Psoas muscle (tissue), 8 donors: ENCODE results near the gene UQCRC1. TPM values are rescaled to one million over a fixed set of nuclear protein-coding genes. Genes with fewer than 3 reads are reported as not detected.

ENCODE experiments used
- ATAC-seq, 4 donors: fragments of 200-7000 bp; cut with Tn5 transposase; one replicate each; pipeline ENCODE4 v1.9.1; 2020; ENCODE audit warnings: moderate library complexity in 3 of 4, mild to moderate bottlenecking in 2 of 4
- DNase-seq, 2 donors: peaks; one replicate each; pipeline ENCODE4 v3.0.0-alpha.2; 2020
- H3K27ac ChIP-seq: fragments of 200-600 bp; one replicate; pipeline ENCODE4 v1.8.0; 2022
- H3K27me3 ChIP-seq, 3 donors: fragments of 200-600 bp in 1 of 3; one replicate each; pipeline versions ENCODE4 v1.6.1 to v1.8.0; 2013 to 2022; ENCODE audit warnings: low read length in 2 of 3, mild to moderate bottlenecking in 2 of 3, moderate library complexity in 1 of 3; ENCODE audit not compliant: insufficient read depth in 3 of 3
- H3K36me3 ChIP-seq, 2 donors: fragments of 200-600 bp in 1 of 2; one replicate each; pipeline versions ENCODE4 v1.6.1 to v1.8.0; 2013 to 2022; ENCODE audit warnings: low read depth in 1 of 2, mild to moderate bottlenecking in 1 of 2, moderate library complexity in 1 of 2; ENCODE audit not compliant: insufficient read depth in 1 of 2
- H3K4me1 ChIP-seq: fragments of 200-600 bp; one replicate; pipeline ENCODE4 v1.8.0; 2022
- H3K4me3 ChIP-seq: fragments of 200-600 bp; one replicate; pipeline ENCODE4 v1.8.0; 2022; ENCODE audit warnings: mild to moderate bottlenecking
- H3K9me3 ChIP-seq: fragments of 200-600 bp; one replicate; pipeline ENCODE4 v1.8.0; 2022
- CTCF ChIP-seq: fragments of 200-600 bp; IDR thresholded peaks from one replicate; pipeline ENCODE4 v1.8.0; 2022; ENCODE audit warnings: antibody characterized with exemption
- WGBS, 3 donors: extraction: QIAGEN DNeasy Blood & Tissue Kit; methylation state at CpG; one replicate each; pipeline versions ENCODE4 v1.1.6 to v1.1.7; 2013; 5-methylcytosine and 5-hydroxymethylcytosine counted together
- intact Hi-C, 2 donors: fragments of 100-400 bp; cut with DNase I; formaldehyde crosslinking; loops; one replicate each; pipeline versions ENCODE4 v1.11.0 to v1.14.2; 2022
- polyA plus RNA-seq, 3 donors: library from polyadenylated mRNA; stranded (reverse); fragments of 200-250 nt; gene quantifications; one replicate each; pipeline ENCODE4 v1.2.3, GENCODE V29; 2013
- total RNA-seq, 4 donors: library from RNA; stranded (reverse); fragmentation: NEBNext Ultra II Directional in 2 of 4; extraction: Animal tissue kit (Norgen Biotek cat#: 25700) in 2 of 4; gene quantifications; one replicate each; pipeline versions ENCODE4 v1.2.1 to v1.2.4, GENCODE V29; 2021 to 2023
- donor health status: healthy with polysubstance abuse.
- donor health status: DM: no; HTN: no; CAD: no; lungs with moderate emphysema.
- donor health status: Bipolar disorder and iron deficiency.
- donor health status: healthy.
- donor health status: DM: yes; HTN: yes; CAD: no.
- donor health status: DM: no; HTN: no; CAD: no.
- donor health status: DM: no; HTN: no; CAD: no.
- donor health status: DM: yes; HTN: yes; CAD: no.

Gene UQCRC1
- total and polyA plus RNA-seq, 7 donors, result 466 to 719 (median 674) TPM

GRCh38 chr3:48641396-48641795 is 31.9 kb upstream of the UQCRC1 start:
- WGBS, 3 donors, result 78 to 93% (median 85%) methylated on average over 3 of the region's 3 CpGs
- DNase-seq, result no peak
- intact Hi-C loops, result no loop called here

GRCh38 chr3:48639944-48640606 is 30.6 kb upstream of the UQCRC1 start:
- H3K4me3 ChIP-seq, result no peak overlapping the region
- WGBS, 3 donors, result 70 to 73% (median 72%) methylated on average over 35 to 38 of the region's 38 CpGs
- DNase-seq (no peak), ATAC-seq (no peak)
- H3K36me3 ChIP-seq, result no peaks in the 10 kb centered on the region
- no peaks in the 10 kb centered on the region for H3K27me3 ChIP-seq
- no peak overlapping the region for H3K27ac ChIP-seq
- peaks cover 11% of the 10 kb centered on the region for H3K4me1 ChIP-seq
- TF ChIP-seq CTCF, result no peak
- H3K9me3 ChIP-seq, result no peaks in the 10 kb centered on the region
- intact Hi-C loops, result no loop called here

More at GRCh38 chr3:48641396-48641795, 31.9 kb upstream of the UQCRC1 start:
- Histone ChIP-seq H3K4me1 (peaks cover 5% of the 10 kb centered on the region), H3K27me3 (no peaks in the 10 kb centered on the region), H3K4me3 (no peak overlapping the region), H3K36me3 (no peaks in the 10 kb centered on the region), H3K27ac (no peak overlapping the region), H3K9me3 (no peaks in the 10 kb centered on the region)
- no peak for ATAC-seq
- TF ChIP-seq CTCF, result no peak

GRCh38 chr3:48637305-48637704 is 27.9 kb upstream of the UQCRC1 start:
- 56 to 68% (median 63%) methylated on average over 6 of the region's 6 CpGs for WGBS, 3 donors
- intact Hi-C loops, result no loop called here
- ATAC-seq (no peak), DNase-seq (no peak)
- Histone ChIP-seq H3K4me1 (peaks cover 19% of the 10 kb centered on the region), H3K4me3 (no peak overlapping the region), H3K36me3 (peaks cover 0 to 7% of the 10 kb centered on the region in 2 donors), H3K9me3 (no peaks in the 10 kb centered on the region), H3K27ac (no peak overlapping the region), H3K27me3 (no peaks in the 10 kb centered on the region)
- TF ChIP-seq CTCF, result no peak

- DNase-seq (peak in 1 of 2 donors; percentile 32), ATAC-seq (no peak)
- Histone ChIP-seq H3K27me3 (no peaks in the 10 kb centered on the region), H3K4me3 (peak overlapping the region; percentile 92), H3K4me1 (peaks cover 19% of the 10 kb centered on the region), H3K27ac (peak overlapping the region; percentile 79), H3K36me3 (peaks cover 0 to 7% of the 10 kb centered on the region in 2 donors), H3K9me3 (no peaks in the 10 kb centered on the region)
- 24 to 36% (median 30%) methylated on average over 10 of the region's 10 CpGs for WGBS, 3 donors
- intact Hi-C loops, result no loop called here
- no peak for TF ChIP-seq CTCF
These were observed 26.8 kb upstream of the UQCRC1 start for GRCh38 chr3:48636149-48636655.
